Measurements from ENCODE around the gene COL18A1. TPM values are rescaled to one million over a fixed set of nuclear protein-coding genes. Genes with fewer than 3 reads are reported as not detected.

The COL18A1 gene
- total RNA-seq, 1 experiment from 2014 or later: 170 TPM

- Histone ChIP-seq H3K4me3 (ENCODE audit: low read depth, low read length) (no peak overlapping the region), H3K27me3 (replicated peaks; ENCODE audit: control insufficient read depth, insufficient read depth, low read length) (no peaks in the 10 kb centered on the region), H3K4me1 (peaks cover 13% of the 10 kb centered on the region), H3K9me3 (peaks cover 8% of the 10 kb centered on the region; the same call in 1 of the 2 replicates), H3K36me3 (ENCODE audit: control insufficient read depth, insufficient read depth, low read length) (no peaks in the 10 kb centered on the region)
- intact Hi-C loops (cut with micrococcal nuclease; ENCODE audit: unreplicated experiment): no loop called here
- no peaks in the 10 kb centered on the region for H3K27me3 Mint-ChIP-seq (ENCODE audit: insufficient read depth, unreplicated experiment)
- no peaks in the 10 kb centered on the region for H3K9me3 Mint-ChIP-seq (ENCODE audit: unreplicated experiment)
- no peaks in the 10 kb centered on the region for H3K4me1 Mint-ChIP-seq (ENCODE audit: low read depth, unreplicated experiment)
- H3K27ac Mint-ChIP-seq (ENCODE audit: unreplicated experiment): no peak overlapping the region
- no peak overlapping the region for H3K4me3 Mint-ChIP-seq (ENCODE audit: unreplicated experiment)
- no peak for DNase-seq
- CTCF ChIA-PET: interaction anchor here (0.9 kb wide), 1 partner anchor 17 kb away, joined by 3 read pairs; no protein-coding TSS in a partner anchor
- POLR2A ChIA-PET: no interaction called here
- no TSS peak for BruUV-seq (replicated peaks)
- TF ChIP-seq CTCF (IDR thresholded peaks at IDR 0.05; ENCODE audit: insufficient read depth in 1 of 2, low read depth in 1 of 2, low read length in 1 of 2, severe bottlenecking in 1 of 2, unreplicated experiment in 1 of 2): no peak
- peaks cover 53% of the 10 kb centered on the region for H3K36me3 Mint-ChIP-seq (ENCODE audit: insufficient read depth, unreplicated experiment)
Observed at GRCh38 chr21:45454060-45454925, 49.3 kb downstream of the COL18A1 start.

GRCh38 chr21:45454926-45455673 is 50.1 kb downstream of the COL18A1 start:
- no peak overlapping the region for H3K27ac Mint-ChIP-seq (ENCODE audit: unreplicated experiment)
- ChIA-PET POLR2A (no interaction called here), CTCF (no interaction called here)
- H3K4me3 ChIP-seq (ENCODE audit: low read depth, low read length): no peak overlapping the region
- H3K9me3 ChIP-seq: peaks cover 8% of the 10 kb centered on the region; the same call in 1 of the 2 replicates
- H3K27me3 Mint-ChIP-seq (ENCODE audit: insufficient read depth, unreplicated experiment): no peaks in the 10 kb centered on the region
- DNase-seq: no peak
- BruUV-seq (replicated peaks): no TSS peak
- no peaks in the 10 kb centered on the region for H3K27me3 ChIP-seq (replicated peaks; ENCODE audit: control insufficient read depth, insufficient read depth, low read length)
- intact Hi-C loops (cut with micrococcal nuclease; ENCODE audit: unreplicated experiment): no loop called here
- peaks cover 50% of the 10 kb centered on the region for H3K36me3 Mint-ChIP-seq (ENCODE audit: insufficient read depth, unreplicated experiment)
- peaks cover 21% of the 10 kb centered on the region for H3K4me1 ChIP-seq
- H3K4me1 Mint-ChIP-seq (ENCODE audit: low read depth, unreplicated experiment): peaks cover under 1% of the 10 kb centered on the region
- H3K4me3 Mint-ChIP-seq (ENCODE audit: unreplicated experiment): no peak overlapping the region
- no peaks in the 10 kb centered on the region for H3K36me3 ChIP-seq (ENCODE audit: control insufficient read depth, insufficient read depth, low read length)
- H3K9me3 Mint-ChIP-seq (ENCODE audit: unreplicated experiment): no peaks in the 10 kb centered on the region
- TF ChIP-seq CTCF (IDR thresholded peaks at IDR 0.05; ENCODE audit: insufficient read depth in 1 of 2, low read depth in 1 of 2, low read length in 1 of 2, severe bottlenecking in 1 of 2, unreplicated experiment in 1 of 2): no peak

- CTCF ChIA-PET: no interaction called here
- intact Hi-C loops (cut with micrococcal nuclease; ENCODE audit: unreplicated experiment): no loop called here
- no TSS peak for BruUV-seq (replicated peaks)
Observed at GRCh38 chr21:45455674-45456583, 51.0 kb downstream of the COL18A1 start.

More at GRCh38 chr21:45455674-45456583, 51.0 kb downstream of the COL18A1 start:
- Histone ChIP-seq H3K9me3 (peaks cover 8% of the 10 kb centered on the region; the same call in 1 of the 2 replicates), H3K4me1 (peaks cover 30% of the 10 kb centered on the region), H3K36me3 (ENCODE audit: control insufficient read depth, insufficient read depth, low read length) (no peaks in the 10 kb centered on the region), H3K4me3 (ENCODE audit: low read depth, low read length) (no peak overlapping the region), H3K27me3 (replicated peaks; ENCODE audit: control insufficient read depth, insufficient read depth, low read length) (no peaks in the 10 kb centered on the region)
- Mint-ChIP-seq H3K4me3 (ENCODE audit: unreplicated experiment) (no peak overlapping the region), H3K9me3 (ENCODE audit: unreplicated experiment) (no peaks in the 10 kb centered on the region), H3K4me1 (ENCODE audit: low read depth, unreplicated experiment) (peaks cover 9% of the 10 kb centered on the region), H3K27me3 (ENCODE audit: insufficient read depth, unreplicated experiment) (no peaks in the 10 kb centered on the region), H3K27ac (ENCODE audit: unreplicated experiment) (no peak overlapping the region), H3K36me3 (ENCODE audit: insufficient read depth, unreplicated experiment) (peaks cover 53% of the 10 kb centered on the region)
- TF ChIP-seq CTCF (IDR thresholded peaks at IDR 0.05; ENCODE audit: insufficient read depth in 1 of 2, low read depth in 1 of 2, low read length in 1 of 2, severe bottlenecking in 1 of 2, unreplicated experiment in 1 of 2): no peak
- no peak for DNase-seq
- POLR2A ChIA-PET: no interaction called here

All from Caco-2 (cell line).